OCI-LY3 (cell line): ENCODE measurements around the gene MEOX1.

Experiments used
- EZH2phosphoT487 ChIP-seq: fragments of 200-600 bp; shearing (Covaris generic); IDR thresholded peaks from 2 replicates; pipeline ENCODE4 v1.6.1; 2018; ENCODE audit warnings: antibody characterized with exemption, mixed run types, low read depth
- TF ChIP-seq, protein P1 (sequence below): fragments of 200-600, 300-600 bp; sonication (generic); IDR thresholded peaks from 2 replicates; pipeline ENCODE4 v1.5.1; 2014; ENCODE audit warnings: antibody characterized with exemption, low read length, low read depth

GRCh38 chr17:43603321-43603720, 58.4 kb downstream of the MEOX1 start:
- TF ChIP-seq, protein P1, sequence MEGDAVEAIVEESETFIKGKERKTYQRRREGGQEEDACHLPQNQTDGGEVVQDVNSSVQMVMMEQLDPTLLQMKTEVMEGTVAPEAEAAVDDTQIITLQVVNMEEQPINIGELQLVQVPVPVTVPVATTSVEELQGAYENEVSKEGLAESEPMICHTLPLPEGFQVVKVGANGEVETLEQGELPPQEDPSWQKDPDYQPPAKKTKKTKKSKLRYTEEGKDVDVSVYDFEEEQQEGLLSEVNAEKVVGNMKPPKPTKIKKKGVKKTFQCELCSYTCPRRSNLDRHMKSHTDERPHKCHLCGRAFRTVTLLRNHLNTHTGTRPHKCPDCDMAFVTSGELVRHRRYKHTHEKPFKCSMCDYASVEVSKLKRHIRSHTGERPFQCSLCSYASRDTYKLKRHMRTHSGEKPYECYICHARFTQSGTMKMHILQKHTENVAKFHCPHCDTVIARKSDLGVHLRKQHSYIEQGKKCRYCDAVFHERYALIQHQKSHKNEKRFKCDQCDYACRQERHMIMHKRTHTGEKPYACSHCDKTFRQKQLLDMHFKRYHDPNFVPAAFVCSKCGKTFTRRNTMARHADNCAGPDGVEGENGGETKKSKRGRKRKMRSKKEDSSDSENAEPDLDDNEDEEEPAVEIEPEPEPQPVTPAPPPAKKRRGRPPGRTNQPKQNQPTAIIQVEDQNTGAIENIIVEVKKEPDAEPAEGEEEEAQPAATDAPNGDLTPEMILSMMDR = no peak
- TF ChIP-seq EZH2phosphoT487 = no peak
